ENCODE measurements around the gene KCNK10. TPM values are rescaled to one million over a fixed set of nuclear protein-coding genes. Genes with fewer than 3 reads are reported as not detected.

The KCNK10 gene
- total RNA-seq, 1 donor from 2014 or later, result not detected

GRCh38 chr14:88318406-88318805 is 4.7 kb downstream of the KCNK10 start:
- DNase-seq, result no peak

DNA sequence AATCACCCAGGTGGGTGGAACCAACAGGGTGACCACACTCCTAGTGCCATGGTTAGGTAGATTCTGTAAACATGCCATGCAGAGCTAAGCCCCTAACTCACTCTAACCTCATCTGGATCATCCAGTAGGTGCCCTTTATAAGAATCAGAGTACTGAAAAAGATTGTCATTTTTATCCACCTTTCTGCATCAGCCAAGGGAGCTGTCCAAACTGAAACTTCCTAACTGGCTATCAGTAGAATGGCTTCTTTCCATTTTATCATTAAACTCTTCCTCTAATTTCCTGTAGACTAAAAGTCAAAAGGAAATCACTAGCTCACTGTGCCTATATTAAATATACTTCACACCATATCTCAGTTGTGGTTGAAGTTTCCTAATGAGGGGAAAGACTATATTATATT is 6.5 kb downstream of the KCNK10 start:
- no peak for DNase-seq

GRCh38 chr14:88312257-88312656 is 10.8 kb downstream of the KCNK10 start:
- DNase-seq, result no peak

GRCh38 chr14:88311780-88312179 is 11.3 kb downstream of the KCNK10 start:
- no peak for DNase-seq

GRCh38 chr14:88310449-88310848 is 12.6 kb downstream of the KCNK10 start:
- no peak for DNase-seq

DNA sequence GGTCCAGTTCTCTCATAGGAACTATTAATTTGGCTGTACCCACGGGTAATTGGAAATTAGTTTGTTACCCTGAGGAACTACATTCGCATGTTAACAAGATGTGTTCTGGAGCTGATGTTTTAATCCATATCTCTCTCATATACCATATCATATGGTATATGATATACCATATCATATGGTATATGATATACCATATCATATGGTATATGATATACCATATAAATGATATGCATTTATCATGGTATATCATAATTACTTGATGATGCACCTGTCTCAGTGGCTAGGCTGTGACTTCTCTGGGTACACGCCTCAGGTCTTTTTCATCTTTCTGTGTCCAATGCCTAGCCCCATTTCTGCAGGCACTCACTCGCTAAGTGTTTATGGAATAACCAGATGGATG is 13.0 kb downstream of the KCNK10 start:
- DNase-seq, result no peak

GRCh38 chr14:88305528-88306322 is 17.3 kb downstream of the KCNK10 start:
- DNase-seq, result no peak

GRCh38 chr14:88303041-88303440 is 20.0 kb downstream of the KCNK10 start:
- DNase-seq, result no peak

- no peak for DNase-seq
Measured at GRCh38 chr14:88301381-88301780, 21.7 kb downstream of the KCNK10 start.

GRCh38 chr14:88300817-88301216 is 22.3 kb downstream of the KCNK10 start:
- no peak for DNase-seq

DNA sequence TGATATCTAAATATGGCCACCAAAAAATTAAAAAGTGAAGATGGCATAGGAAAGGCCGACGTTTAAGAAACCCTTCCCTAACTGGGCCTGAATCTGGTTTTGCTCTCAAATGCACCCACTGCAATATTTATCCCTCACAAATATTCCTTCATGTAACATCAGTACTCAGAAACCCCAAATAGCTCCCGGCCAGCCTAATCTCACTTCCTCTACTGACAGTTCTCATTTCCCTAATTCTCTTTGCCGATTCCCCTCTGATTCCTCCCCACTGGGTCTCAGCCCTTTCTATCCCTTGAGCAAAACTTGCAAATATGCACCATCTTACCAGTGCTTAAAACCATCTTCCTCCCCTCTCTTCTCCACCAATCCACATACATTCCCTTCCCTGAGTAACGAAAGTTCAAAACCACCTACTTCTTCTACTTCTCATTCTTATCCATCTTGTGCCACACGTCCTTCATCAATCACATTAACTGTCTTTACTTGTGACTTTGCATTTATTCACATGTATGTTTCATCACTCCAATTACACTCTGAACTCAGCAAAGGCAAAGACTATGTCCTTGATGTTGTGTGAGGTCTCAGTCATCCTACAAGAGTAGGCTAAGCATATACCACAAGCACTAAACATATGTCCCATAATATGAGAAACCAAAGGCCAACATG is 23.1 kb downstream of the KCNK10 start:
- no peak for DNase-seq

- no peak for DNase-seq
Measured at GRCh38 chr14:88297306-88297705, 25.8 kb downstream of the KCNK10 start.

DNA sequence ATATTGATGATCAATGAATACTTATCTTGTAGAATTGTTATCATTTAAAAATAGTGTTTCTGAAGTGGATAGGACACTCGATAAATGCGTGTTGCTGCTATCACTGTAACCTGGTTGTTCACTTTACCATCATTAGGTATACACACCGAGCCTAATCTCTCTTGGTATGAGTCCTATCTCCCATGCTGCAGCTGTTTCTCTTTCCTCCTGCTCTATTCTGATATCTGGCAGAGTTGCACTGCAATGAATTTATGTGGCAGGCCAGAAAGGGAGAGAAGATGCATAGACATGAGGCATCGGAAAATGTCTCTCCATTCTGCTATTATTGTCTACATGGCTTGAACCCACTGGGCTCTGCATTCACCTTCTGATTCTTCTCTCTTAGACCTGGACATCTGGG is 26.7 kb downstream of the KCNK10 start:
- DNase-seq, result no peak

DNA sequence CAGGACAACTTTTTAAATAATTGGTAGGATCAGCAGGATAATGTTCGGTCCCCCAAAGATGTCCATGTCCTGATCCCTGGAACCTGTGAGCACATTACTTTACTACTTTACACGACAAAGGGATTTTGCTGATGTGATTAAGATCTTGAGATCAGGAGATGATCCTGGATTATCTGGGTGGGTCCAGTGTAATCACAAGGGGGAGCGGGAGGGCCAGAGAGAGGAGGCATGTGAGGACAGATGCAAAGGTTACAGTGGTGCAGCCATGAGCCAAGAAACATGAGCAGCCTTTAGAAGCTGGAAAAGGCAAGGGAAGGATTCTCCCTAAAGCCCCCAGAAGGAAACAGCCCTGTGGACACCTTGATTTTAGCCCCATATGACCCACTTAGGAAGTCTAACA is 33.1 kb downstream of the KCNK10 start:
- DNase-seq, result no peak

DNA sequence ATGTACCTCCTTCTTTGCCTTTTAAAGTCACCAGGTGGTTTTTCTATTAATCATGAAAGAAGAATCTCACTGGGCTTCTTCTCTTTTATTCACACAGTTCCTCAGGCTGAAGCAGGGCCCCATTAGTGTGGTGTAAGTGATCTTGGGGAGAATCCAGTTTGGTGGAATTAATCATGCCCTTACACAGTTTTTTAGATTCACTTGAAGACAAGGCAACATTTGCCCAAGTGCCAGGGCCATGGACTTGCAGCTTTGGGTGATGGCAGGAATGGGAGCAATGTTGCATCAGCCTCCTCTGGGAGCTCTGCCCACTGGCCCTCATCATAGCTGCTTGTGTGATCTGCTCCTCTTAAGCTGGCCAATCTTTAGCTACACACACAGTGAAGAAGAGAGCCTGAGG is 33.8 kb downstream of the KCNK10 start:
- DNase-seq, result no peak

GRCh38 chr14:88286309-88286708 is 36.8 kb downstream of the KCNK10 start:
- no peak for DNase-seq

DNA sequence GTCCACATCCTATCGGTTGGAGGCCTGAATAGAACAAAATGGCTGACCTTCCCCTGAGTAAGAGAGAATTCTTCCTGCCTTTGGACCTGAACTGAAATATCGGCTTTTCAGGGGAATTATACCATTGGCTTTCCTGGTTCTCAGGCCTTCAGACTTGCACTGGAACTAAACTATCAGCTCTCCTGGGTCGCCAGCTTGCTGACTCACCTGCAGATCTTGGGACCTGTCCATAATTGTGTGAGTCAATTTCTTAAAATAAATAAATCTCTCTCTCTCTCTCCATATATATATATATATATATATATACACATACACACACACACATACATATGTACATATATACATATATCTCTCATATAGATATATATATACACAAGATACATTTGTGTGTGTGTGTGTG is 41.6 kb downstream of the KCNK10 start:
- no peak for DNase-seq

DNA sequence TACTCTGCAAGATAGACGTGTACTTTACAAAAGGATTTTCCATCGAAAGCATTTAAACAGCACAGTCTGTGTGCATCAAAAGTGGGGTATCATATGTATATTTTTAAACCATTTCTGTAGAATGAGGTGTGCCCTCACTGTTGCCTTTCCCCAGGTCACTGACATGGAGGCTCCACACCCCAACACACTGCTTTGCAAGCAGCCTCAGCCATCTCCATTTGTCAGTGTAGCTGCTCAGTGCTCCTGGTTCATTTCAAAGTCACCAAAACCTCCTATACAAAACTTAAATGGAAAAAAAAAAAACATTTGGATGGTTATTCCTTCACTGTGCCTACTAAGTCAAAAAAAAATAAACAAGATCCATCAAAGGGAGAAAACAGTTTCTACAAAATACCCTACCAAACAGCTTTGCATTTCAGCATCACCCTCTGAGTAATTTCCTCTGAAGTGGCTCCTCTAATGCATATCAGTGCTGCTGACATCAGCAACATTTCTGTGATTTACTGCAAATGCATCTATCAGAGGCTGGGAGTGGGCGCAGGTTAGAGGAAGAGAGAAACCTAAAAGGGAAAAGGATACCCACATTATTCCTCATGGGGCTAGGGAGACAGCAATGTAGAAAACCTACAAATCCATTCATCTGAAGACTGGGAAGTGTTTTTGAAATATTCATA is 46.0 kb downstream of the KCNK10 start:
- DNase-seq, result no peak

- DNase-seq, result no peak
Measured at GRCh38 chr14:88272390-88273269, 50.4 kb downstream of the KCNK10 start.

DNA sequence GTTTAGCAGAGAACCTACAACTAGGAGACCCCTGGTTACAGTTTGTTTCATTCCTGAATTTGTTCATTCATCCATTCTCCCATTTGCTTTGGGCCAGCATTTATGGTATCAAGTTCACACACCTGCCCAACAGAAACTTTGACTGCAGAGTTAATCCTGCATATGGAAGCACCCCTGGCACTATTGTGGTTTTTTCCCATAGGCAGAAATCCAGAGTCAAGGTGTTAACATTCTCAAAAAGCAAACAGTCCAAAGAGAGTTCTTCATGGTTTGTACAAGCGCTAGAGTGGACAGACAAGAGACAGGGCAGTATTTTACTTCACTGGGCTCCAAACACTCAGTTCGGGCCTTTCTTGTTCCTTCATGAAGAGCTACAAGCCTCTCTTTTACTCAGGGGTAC is 51.9 kb downstream of the KCNK10 start:
- no peak for DNase-seq

DNA sequence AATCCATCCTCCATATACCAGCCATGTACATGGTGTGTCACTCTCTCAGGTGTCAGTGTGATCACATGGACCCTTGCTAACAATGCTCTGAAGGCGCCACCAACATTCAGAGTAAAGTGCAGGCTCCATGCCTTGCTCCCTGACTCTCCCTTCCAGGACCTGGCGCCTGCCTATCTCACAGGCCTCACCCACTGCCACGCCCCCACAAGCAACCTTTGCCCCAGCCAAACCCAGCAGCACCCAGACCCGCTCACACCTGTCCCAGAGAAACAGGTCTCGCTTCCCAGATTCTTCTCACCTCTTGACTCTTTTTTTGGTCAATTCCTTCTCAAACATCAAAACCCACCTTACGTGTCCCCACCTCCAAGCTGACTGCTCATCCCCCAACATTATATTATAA is 52.3 kb downstream of the KCNK10 start:
- DNase-seq, result no peak

DNA sequence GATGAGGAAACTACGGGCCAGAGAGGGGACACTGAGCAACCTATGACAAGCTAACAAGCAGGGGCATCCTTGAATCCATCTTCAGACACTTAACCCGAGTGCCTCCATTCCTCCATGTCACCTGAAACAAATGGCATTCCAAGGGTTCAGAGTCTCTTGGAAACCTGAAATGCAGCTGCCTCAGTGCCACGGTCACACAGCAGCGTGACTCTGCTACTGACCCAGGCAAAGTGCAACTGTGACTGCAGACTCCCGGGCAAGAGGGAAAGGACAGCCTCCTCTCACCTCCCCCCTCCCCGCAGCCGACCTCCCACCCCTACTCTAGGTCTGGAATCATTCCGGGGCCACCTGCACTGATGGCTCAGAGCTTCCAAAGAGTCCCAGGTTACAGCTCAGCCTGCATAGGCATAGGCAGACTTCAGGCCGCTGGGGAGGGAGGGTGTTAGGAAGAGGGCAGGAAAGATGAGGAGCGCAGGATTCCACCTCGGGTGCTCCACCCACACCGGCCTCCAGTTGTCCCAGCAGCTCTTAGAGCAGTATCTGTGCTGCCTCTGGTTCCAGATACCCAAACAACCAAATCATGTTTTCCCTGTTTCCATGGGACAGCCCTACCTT is 53.2 kb downstream of the KCNK10 start:
- DNase-seq, result no peak

Measured in dermis blood vessel endothelial cell (primary cell).